Vagina (tissue), 2 donors: ENCODE measurements around the gene OR4K2. TPM values are rescaled to one million over a fixed set of nuclear protein-coding genes. Genes with fewer than 3 reads are reported as not detected.

Source experiments
- DNase-seq, 2 donors: peaks; one replicate each; pipeline ENCODE4 v3.0.0-alpha.2; 2017; ENCODE audit errors: extremely low spot score in 2 of 2
- H3K27ac ChIP-seq: fragments of 200-600 bp; sonication (generic); one replicate; pipeline ENCODE4 v1.5.1; 2019
- H3K27me3 ChIP-seq: fragments of 200-600 bp; sonication (generic); one replicate; pipeline ENCODE4 v1.5.1; 2019
- H3K36me3 ChIP-seq, 2 donors: fragments of 200-600 bp; sonication (generic); one replicate each; pipeline ENCODE4 v1.5.1; 2017 to 2019
- H3K4me1 ChIP-seq: fragments of 200-600 bp; sonication (generic); one replicate; pipeline ENCODE4 v1.5.1; 2019
- H3K4me3 ChIP-seq, 2 donors: fragments of 200-600 bp; sonication (generic); 1 replicate in 1 of 2; 2 replicates in 1 of 2; pipeline ENCODE4 v1.5.1; 2016 to 2019
- H3K9me3 ChIP-seq: fragments of 200-600 bp; sonication (generic); one replicate; pipeline ENCODE4 v1.5.1; 2019
- POLR2A ChIP-seq, 2 donors: fragments of 450-650 bp; IDR thresholded peaks; one replicate each; pipeline ENCODE4 v1.6.1; 2017; ENCODE audit warnings: antibody characterized with exemption in 2 of 2, mild to moderate bottlenecking in 2 of 2, moderate library complexity in 2 of 2
- POLR2AphosphoS5 ChIP-seq, 2 donors: sonication (generic); formaldehyde crosslinking; IDR thresholded peaks; one replicate each; pipeline ENCODE4 v1.9.0; 2017; ENCODE audit warnings: antibody characterized with exemption in 2 of 2, mild to moderate bottlenecking in 2 of 2, low read depth in 1 of 2; ENCODE audit not compliant: insufficient read depth in 1 of 2
- intact Hi-C: fragments of 100-400 bp; cut with DNase I; formaldehyde crosslinking; loops from one replicate; pipeline ENCODE4 v1.15.1; 2023
- total RNA-seq: library from RNA; depleted of rRNA; stranded (reverse); fragments of >200 nt; gene quantifications from one replicate; pipeline ENCODE4 v1.2.3, GENCODE V29; 2016
- TF ChIP-seq, protein P1 (sequence below), 3 experiments: fragments of 450-650 bp in 2 of 3; fragments of 200-600 bp in 1 of 3; sonication (generic) in 1 of 3; IDR thresholded peaks; one replicate each; pipeline ENCODE4 v1.5.1; 2017 to 2019; ENCODE audit warnings: antibody characterized with exemption in 3 of 3, mild to moderate bottlenecking in 2 of 3, moderate library complexity in 2 of 3

OR4K2 gene
- total RNA-seq, 1 donor from 2014 or later = not detected

DNA sequence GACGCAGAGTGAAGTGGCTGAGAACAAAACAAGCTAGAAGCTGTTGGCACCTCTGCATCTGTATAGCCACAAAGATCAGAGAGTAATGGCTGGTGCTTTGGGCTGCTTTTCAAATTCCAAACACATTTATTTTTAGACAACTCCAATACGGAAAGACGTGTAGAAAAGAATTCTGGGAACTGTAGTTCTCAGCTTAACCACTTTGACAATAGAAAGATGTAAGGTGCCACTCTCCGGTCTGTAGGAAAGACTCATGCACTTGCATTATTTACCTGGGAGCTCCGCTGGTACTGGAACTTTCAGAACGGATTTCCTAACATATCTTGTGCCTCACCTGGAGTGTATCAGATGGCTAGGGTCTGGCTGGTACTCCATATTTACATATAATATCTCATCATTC lies 1.8 kb upstream of the OR4K2 start:
- Histone ChIP-seq H3K4me1 (no peaks in the 10 kb centered on the region), H3K36me3 (no peaks in the 10 kb centered on the region), H3K4me3 (no peak overlapping the region), H3K27ac (no peak overlapping the region), H3K27me3 (no peaks in the 10 kb centered on the region), H3K9me3 (no peaks in the 10 kb centered on the region)
- TF ChIP-seq POLR2AphosphoS5 (IDR thresholded peaks at IDR 0.05; ENCODE audit: insufficient read depth in 1 of 2, low read depth in 1 of 2) (no peak), POLR2A (IDR thresholded peaks at IDR 0.05) (no peak)
- TF ChIP-seq, protein P1, sequence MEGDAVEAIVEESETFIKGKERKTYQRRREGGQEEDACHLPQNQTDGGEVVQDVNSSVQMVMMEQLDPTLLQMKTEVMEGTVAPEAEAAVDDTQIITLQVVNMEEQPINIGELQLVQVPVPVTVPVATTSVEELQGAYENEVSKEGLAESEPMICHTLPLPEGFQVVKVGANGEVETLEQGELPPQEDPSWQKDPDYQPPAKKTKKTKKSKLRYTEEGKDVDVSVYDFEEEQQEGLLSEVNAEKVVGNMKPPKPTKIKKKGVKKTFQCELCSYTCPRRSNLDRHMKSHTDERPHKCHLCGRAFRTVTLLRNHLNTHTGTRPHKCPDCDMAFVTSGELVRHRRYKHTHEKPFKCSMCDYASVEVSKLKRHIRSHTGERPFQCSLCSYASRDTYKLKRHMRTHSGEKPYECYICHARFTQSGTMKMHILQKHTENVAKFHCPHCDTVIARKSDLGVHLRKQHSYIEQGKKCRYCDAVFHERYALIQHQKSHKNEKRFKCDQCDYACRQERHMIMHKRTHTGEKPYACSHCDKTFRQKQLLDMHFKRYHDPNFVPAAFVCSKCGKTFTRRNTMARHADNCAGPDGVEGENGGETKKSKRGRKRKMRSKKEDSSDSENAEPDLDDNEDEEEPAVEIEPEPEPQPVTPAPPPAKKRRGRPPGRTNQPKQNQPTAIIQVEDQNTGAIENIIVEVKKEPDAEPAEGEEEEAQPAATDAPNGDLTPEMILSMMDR (IDR thresholded peaks at IDR 0.05) = no peak
- DNase-seq = no peak
- intact Hi-C loops = no loop called here

DNA sequence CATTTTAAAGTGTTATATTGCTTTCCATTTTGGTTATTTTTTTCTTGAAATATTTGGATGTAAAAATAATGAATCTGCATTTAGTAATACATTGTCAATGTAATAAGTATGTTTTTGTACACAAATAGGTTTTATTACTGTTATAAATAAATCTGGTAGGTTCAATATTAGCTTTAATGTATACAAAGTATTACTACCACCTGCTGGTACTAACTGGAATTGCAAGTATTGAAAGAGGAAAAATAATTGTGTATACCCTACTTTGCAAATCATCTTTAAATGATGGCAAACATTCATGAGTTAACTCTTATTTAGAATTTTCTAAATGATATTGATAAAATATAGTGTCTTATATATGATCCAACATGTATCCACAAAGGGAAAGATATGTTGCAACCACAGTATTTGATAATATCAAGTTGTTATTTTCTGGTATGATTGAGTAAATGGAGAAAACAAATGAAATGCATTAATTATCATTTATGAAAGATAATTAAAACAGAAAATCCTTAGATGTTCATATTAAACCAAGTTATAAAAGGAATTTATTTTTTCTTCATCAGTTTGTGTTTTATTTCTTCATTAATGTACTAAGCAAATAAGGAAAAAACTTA lies 3.2 kb downstream of the OR4K2 start:
- no peaks in the 10 kb centered on the region for H3K4me1 ChIP-seq
- intact Hi-C loops = no loop called here
- TF ChIP-seq, protein P1 (IDR thresholded peaks at IDR 0.05) = no peak
- TF ChIP-seq POLR2AphosphoS5 (IDR thresholded peaks at IDR 0.05; ENCODE audit: insufficient read depth in 1 of 2, low read depth in 1 of 2) = no peak
- no peak for TF ChIP-seq POLR2A (IDR thresholded peaks at IDR 0.05)
- H3K36me3 ChIP-seq = no peaks in the 10 kb centered on the region
- H3K4me3 ChIP-seq = no peak overlapping the region
- H3K27ac ChIP-seq = no peak overlapping the region
- no peaks in the 10 kb centered on the region for H3K27me3 ChIP-seq
- DNase-seq = no peak
- H3K9me3 ChIP-seq = no peaks in the 10 kb centered on the region

DNA sequence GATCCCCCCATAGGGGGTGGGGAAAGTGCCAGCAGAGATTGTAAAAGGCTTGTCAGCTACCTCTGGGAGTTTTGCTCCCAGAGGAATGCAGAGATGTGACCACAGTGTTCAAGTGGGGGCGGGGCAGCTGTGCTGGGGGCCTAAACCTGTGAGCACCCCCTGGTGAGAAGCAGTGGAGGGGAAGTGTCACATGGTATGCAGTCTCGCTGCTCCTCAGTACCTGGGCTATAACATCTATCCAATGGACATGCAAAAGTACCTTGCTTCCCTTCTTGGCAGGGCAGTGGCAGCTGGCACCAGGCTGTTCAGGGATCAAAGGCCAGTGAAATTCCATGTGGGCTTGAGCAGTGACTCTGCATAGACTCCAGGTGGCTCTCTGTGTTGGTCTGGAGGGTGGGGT lies 20.3 kb downstream of the OR4K2 start:
- intact Hi-C loops = no loop called here
- no peaks in the 10 kb centered on the region for H3K36me3 ChIP-seq
- no peaks in the 10 kb centered on the region for H3K4me1 ChIP-seq
- H3K27me3 ChIP-seq = no peaks in the 10 kb centered on the region
- TF ChIP-seq, protein P1 (IDR thresholded peaks at IDR 0.05) = no peak
- TF ChIP-seq POLR2A (IDR thresholded peaks at IDR 0.05) = no peak
- no peak for TF ChIP-seq POLR2AphosphoS5 (IDR thresholded peaks at IDR 0.05; ENCODE audit: insufficient read depth in 1 of 2, low read depth in 1 of 2)
- H3K9me3 ChIP-seq = peaks cover 11% of the 10 kb centered on the region
- no peak overlapping the region for H3K27ac ChIP-seq
- H3K4me3 ChIP-seq = no peak overlapping the region
- no peak for DNase-seq

DNA sequence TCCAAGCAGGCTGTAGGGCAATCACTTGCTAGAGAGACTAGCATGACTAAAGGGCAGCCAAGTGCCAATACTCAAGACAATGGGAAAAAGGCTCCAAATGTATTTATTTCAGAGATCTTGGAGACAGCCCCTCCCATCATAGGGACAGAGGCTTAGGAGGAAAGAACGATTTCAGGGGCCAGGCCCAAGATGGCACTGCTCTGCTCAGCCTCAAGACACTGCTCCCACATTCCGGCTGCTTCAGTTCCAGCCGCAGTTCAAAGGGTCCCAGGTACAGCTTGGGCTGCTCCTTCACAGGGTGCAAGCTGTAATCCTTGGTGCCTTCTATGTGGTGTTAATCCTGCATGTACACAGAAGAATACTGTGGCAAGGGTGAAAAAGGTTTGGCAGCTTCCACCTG lies 26.1 kb downstream of the OR4K2 start:
- no peak for TF ChIP-seq POLR2AphosphoS5 (IDR thresholded peaks at IDR 0.05; ENCODE audit: insufficient read depth in 1 of 2, low read depth in 1 of 2)
- TF ChIP-seq, protein P1 (IDR thresholded peaks at IDR 0.05) = no peak
- no peak for TF ChIP-seq POLR2A (IDR thresholded peaks at IDR 0.05)
- Histone ChIP-seq H3K27me3 (no peaks in the 10 kb centered on the region), H3K4me1 (no peaks in the 10 kb centered on the region), H3K36me3 (no peaks in the 10 kb centered on the region), H3K4me3 (no peak overlapping the region), H3K27ac (no peak overlapping the region), H3K9me3 (peaks cover 2% of the 10 kb centered on the region)
- no peak for DNase-seq
- intact Hi-C loops = no loop called here

DNA sequence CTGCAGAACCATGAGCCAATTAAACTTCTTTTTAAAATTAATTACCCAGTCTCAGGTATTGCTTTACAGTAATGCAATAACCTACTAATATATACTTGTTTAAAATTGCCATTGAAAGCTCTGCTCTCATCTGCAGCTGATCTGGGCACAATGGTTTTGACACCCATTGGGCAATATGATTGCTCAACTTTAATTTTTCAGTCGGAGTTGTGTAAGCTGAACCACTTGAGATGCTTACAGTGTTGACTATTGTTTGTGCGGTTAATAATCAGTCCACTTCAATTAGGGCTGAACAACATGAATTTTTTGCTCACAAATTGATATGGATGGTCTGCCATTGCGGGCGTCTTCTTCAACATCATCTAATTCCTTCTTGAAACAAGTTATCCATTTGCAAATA lies 27.5 kb downstream of the OR4K2 start:
- Histone ChIP-seq H3K36me3 (no peaks in the 10 kb centered on the region), H3K27ac (no peak overlapping the region), H3K4me3 (no peak overlapping the region), H3K27me3 (no peaks in the 10 kb centered on the region), H3K9me3 (no peaks in the 10 kb centered on the region), H3K4me1 (no peaks in the 10 kb centered on the region)
- TF ChIP-seq, protein P1 (IDR thresholded peaks at IDR 0.05) = no peak
- intact Hi-C loops = no loop called here
- DNase-seq = no peak
